Right ventricle myocardium inferior (tissue), 1 donor: ENCODE measurements around the gene ZNF853. TPM values are rescaled to one million over a fixed set of nuclear protein-coding genes. Genes with fewer than 3 reads are reported as not detected.
"Not testable (repeated sequence)": the region's sequence is repeated elsewhere in the genome, so short reads cannot be mapped to it uniquely, and the experiment has no call there.

Source experiments
- ATAC-seq: fragments of 200-7000 bp; cut with Tn5 transposase; one replicate; pipeline ENCODE4 v1.9.1; 2020; ENCODE audit warnings: mild to moderate bottlenecking, moderate library complexity
- DNase-seq: peaks from one replicate; pipeline ENCODE4 v3.0.0; 2021; ENCODE audit errors: missing footprints
- intact Hi-C: fragments of 100-400 bp; cut with DNase I; formaldehyde crosslinking; loops from one replicate; pipeline ENCODE4 v1.11.0; 2022
- total RNA-seq: library from RNA; stranded (reverse); fragmentation: NEBNext Ultra II Directional; extraction: Animal tissue kit (Norgen Biotek cat#: 25700); gene quantifications from one replicate; pipeline ENCODE4 v1.2.1, GENCODE V29; 2021
- donor health status: DM: no; HTN: yes; CAD: no; lungs with severe emphysema.

Gene ZNF853
- total RNA-seq, 1 donor from 2014 or later = 10.3 TPM

GRCh38 chr7:6647541-6647940 is 32.1 kb downstream of the ZNF853 start:
- ATAC-seq (no peak), DNase-seq (peak; percentile 56)
- intact Hi-C loops = no loop called here

- intact Hi-C loops = no loop called here
- ATAC-seq (no peak), DNase-seq (peak; percentile 57)
These were observed 32.8 kb downstream of the ZNF853 start for GRCh38 chr7:6648066-6648814.

GRCh38 chr7:6648815-6649104 is 33.4 kb downstream of the ZNF853 start:
- ATAC-seq (no peak), DNase-seq (no peak)
- intact Hi-C loops = no loop called here

GRCh38 chr7:6649241-6649961 is 34.0 kb downstream of the ZNF853 start:
- DNase-seq = no peak
- ATAC-seq = no peak
- intact Hi-C loops = no loop called here

- ATAC-seq (no peak), DNase-seq (no peak)
These were observed 34.7 kb downstream of the ZNF853 start for GRCh38 chr7:6650086-6650485.

GRCh38 chr7:6650521-6651011 is 35.2 kb downstream of the ZNF853 start:
- DNase-seq = no peak
- intact Hi-C loops = no loop called here
- ATAC-seq = no peak

More at GRCh38 chr7:6650086-6650485, 34.7 kb downstream of the ZNF853 start:
- intact Hi-C loops = no loop called here

- no peak for ATAC-seq
- intact Hi-C loops = no loop called here
- no peak for DNase-seq
These were observed 36.5 kb downstream of the ZNF853 start for GRCh38 chr7:6651851-6652445.

- intact Hi-C loops = no loop called here
- ATAC-seq (no peak), DNase-seq (no peak)
These were observed 37.1 kb downstream of the ZNF853 start for GRCh38 chr7:6652446-6653011.

- DNase-seq = no peak
These were observed 37.9 kb downstream of the ZNF853 start for GRCh38 chr7:6653071-6654003.

GRCh38 chr7:6654113-6654841 is 38.9 kb downstream of the ZNF853 start:
- no peak for ATAC-seq
- intact Hi-C loops = no loop called here

More at GRCh38 chr7:6653071-6654003, 37.9 kb downstream of the ZNF853 start:
- ATAC-seq = no peak
- intact Hi-C loops = no loop called here

GRCh38 chr7:6654842-6655610 is 39.6 kb downstream of the ZNF853 start:
- ATAC-seq = no peak
- intact Hi-C loops = no loop called here
- no peak for DNase-seq

More at GRCh38 chr7:6654113-6654841, 38.9 kb downstream of the ZNF853 start:
- DNase-seq = no peak

GRCh38 chr7:6655636-6656385 is 40.4 kb downstream of the ZNF853 start:
- intact Hi-C loops = no loop called here
- no peak for DNase-seq
- no peak for ATAC-seq

- no peak for DNase-seq
- ATAC-seq = no peak
- intact Hi-C loops = no loop called here
These were observed 41.0 kb downstream of the ZNF853 start for GRCh38 chr7:6656413-6656812.

GRCh38 chr7:6658618-6659345 is 43.4 kb downstream of the ZNF853 start:
- ATAC-seq (no peak), DNase-seq (no peak)
- intact Hi-C loops = no loop called here

GRCh38 chr7:6670851-6671250 is 55.4 kb downstream of the ZNF853 start:
- ATAC-seq, DNase-seq, intact Hi-C loops: not testable (repeated sequence)
